HG03108 (cell line): ENCODE measurements around the gene CFC1B.
"Not testable (repeated sequence)": the region's sequence is repeated elsewhere in the genome, so short reads cannot be mapped to it uniquely, and the experiment has no call there.

Source experiments
- ATAC-seq: cut with Tn5 transposase; IDR thresholded peaks from one replicate; pipeline ENCODE4 v1.9.1; 2021; ENCODE audit warnings: moderate library complexity; ENCODE audit not compliant: unreplicated experiment

Gene CFC1B

DNA sequence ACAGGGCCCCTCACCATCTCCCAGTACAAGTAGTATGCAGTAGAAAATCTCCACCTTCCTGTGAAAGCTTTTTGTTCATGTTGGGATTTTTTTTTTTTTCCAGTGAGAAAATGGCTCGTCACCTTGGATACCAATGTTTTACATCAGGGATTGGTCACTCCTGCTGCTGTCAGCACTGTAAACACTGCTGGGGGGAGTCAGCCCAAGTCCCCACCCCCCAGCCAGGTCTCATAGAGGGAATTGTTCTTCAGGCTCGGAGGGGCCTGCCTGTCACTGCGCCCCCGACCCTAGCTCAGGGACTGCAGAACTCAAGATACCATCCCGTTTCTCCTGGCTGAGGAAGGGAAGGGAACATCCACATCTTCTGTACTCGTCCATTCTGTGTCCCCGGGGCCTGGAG lies at the start of gene CFC1B:
Gene CFC1B, plus strand, starts transcription at position 231 of the 400 bp plus-strand sequence. CDS start 263 bp downstream, outside the sequence.
- not testable (repeated sequence) for ATAC-seq

DNA sequence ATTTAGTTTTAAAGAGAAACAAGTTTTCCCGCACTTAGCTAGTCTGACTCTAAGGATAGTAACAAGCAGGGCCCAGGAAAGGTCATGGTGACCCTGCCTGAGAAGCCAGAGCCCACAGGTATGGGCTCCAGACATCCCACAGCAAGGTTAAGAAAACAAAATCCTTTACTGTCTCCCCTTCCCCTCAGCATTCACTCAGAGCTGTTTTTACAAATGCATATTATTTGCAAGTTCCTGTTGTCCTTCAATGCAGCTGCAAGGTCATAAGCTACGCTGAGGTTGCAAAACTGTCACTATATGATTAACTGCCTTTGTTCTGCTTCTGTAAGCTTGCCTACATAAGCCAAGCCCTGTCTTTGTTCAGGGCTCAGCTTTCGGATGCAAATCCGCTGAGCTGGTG lies 29.9 kb upstream of the CFC1B start:
- not testable (repeated sequence) for ATAC-seq

DNA sequence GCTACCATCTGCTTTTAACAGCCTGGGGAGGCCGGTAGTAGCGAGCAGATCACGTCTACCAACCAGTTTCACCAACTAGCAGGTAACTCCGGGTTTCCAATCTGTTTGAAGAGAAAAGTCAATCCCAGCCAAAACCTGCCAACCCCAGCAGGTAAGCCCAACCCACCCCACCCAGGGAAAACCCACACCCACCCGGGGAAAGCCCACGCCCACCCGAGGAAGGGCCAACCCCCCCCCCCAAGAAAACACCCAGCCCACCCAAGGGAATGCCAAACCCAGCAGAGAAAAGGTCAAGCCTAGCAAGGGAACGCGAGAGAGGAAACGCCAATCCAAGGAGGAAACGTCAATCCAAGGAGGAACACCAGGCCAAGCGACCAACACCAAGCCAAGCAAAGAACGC lies 11.8 kb upstream of the CFC1B start, which contains the start of gene POTEI:
Gene POTEI, minus strand, starts transcription at position 101 of the 400 bp plus-strand sequence. Its CDS starts 93 bp downstream, at position 8.
- not testable (repeated sequence) for ATAC-seq

DNA sequence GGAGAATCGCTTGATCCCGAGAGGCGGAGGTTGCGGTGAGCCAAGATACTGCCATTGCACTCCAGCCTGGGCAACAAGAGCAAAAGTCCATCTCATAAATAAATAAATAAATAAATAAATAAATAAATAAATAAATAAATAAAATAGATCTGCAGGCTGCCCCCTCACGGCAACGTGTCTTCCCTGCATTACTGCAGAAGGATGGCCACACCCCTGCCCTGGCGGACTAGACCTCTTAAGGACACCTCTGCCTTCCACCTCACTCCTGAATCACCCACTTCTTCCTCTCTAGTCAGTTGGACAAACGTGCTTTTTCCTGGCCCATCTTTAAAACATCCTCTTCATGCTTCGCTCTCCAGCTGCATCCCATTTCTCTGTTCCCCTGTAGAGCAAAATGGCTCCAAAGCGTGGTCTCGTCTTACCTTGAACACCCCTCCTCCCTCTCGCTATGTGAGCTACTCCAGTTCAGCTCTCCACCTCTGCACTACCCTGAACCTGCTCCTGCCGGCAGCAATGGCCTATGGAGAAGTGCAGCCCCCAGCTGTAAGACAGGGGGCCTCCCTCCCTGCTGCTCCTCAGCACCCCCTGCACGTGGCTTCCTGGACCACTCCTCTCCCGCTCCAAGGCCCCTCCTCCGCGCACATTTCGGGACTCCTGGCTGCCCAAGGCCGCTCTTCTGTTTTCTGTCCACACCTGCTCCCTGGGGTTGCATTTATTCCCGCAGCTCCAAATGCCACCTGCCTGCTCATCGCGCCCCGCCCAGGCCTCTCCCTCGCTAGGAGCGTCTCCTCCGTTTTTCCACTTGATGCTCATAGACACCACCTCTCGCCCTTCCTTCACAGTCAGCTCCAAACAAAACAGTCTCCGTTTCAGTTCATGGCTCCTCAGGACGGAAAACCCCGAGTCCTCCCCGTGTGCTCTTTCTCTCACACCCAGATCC lies 9.9 kb upstream of the CFC1B start:
- not testable (repeated sequence) for ATAC-seq

DNA sequence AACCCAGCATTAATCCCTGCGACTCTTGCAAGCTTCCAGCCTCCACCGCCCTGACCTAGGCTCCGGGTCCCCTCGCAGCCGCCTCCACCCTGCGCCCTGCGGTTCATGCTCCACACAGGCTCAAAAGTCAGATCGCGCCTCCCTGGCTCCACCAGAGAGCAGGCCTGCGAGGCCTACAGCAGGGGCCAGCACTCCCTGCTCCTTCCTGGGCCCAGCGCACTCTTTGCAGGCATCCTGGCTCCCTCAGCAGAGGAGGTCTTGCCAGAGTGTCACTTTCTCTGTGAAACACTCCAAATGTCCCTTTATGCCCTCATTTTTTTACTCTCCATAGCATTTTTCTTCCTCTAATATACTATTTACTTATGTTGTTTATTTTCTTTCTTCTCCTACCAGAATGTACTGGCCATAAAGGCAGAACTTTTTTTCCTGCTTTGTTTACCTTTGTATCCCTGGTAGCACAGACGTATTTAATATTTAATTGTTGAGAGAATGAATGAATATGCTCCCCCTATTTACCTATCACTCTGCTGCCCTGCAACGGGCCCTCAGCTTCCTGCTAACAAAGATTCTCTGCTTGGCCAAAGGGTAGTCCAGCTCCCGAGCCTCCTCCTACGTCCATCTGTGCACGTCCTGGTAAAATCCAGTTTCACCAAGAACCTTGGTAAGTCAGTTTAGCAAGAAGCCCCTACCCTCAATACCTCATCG lies 9.1 kb upstream of the CFC1B start:
- ATAC-seq, result not testable (repeated sequence)

DNA sequence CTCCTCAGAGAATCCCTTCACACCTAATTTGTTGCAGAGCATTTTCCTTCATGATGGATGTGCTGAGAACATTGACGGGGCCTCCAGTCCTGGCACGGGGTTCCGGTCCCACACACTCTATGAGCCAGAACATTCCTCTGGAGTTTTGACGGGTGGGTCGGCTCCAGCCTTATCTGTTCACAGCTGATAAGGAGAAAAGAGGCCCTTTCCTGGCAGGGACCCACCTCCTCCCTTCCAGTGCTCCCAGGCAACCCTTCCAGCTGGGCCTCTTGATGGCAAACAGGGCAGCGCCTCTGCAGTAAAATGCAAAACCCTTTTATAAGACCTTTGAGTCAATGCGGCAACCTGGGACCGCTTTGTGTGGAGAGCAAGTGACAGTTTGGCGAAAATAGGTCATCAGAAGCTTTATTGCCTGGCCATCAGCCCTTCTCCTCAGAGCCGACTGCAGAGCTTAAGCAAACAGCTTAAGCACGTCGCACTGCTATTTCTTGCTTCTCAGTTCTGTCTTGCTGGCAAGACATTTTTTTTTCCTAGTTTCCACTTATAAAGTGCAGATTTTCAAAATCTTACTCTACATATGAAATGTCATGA lies 2.4 kb upstream of the CFC1B start:
- ATAC-seq, result not testable (repeated sequence)

DNA sequence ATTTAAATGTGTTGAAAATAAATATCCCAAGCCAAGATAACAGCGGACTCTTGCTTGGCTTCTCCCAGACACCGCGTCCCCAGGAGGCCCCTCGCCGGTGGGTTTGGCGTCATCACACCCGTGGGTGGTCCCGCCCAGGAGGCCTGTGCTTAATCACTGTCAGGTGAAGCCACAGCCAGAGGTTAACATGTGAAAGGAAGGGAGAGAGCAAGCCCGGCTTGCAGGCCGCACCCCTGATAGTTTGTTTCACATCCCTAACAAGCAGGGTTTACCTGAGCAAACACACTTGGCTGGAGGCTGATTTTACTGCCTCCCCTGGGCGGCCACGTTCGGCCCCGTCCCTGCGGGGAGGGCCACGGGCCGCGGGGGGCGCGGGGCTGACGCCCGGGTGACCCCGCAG lies 1.4 kb downstream of the CFC1B start:
- ATAC-seq, result not testable (repeated sequence)

DNA sequence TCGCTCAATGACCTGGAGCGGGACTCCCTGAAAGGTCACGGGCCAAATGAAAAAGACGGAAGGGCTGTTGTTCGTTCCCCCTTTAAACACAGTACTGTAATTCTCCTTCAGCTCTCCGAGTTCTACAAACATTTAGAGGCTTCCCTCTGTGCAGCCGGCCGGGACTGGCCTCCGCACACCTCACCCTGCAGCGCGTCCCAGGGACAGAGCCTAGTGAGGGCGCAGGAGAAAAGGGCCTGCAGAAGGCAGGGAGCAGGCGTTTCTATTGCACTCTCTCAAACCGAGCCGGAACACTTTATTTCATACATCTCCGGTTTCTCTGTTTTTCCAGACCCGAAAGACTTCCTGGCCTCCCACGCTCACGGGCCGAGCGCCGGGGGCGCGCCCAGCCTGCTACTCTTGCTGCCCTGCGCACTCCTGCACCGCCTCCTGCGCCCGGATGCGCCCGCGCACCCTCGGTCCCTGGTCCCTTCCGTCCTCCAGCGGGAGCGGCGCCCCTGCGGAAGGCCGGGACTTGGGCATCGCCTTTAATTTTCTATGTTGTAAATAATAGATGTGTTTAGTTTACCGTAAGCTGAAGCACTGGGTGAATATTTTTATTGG lies 6.4 kb downstream of the CFC1B start:
- ATAC-seq, result not testable (repeated sequence)

DNA sequence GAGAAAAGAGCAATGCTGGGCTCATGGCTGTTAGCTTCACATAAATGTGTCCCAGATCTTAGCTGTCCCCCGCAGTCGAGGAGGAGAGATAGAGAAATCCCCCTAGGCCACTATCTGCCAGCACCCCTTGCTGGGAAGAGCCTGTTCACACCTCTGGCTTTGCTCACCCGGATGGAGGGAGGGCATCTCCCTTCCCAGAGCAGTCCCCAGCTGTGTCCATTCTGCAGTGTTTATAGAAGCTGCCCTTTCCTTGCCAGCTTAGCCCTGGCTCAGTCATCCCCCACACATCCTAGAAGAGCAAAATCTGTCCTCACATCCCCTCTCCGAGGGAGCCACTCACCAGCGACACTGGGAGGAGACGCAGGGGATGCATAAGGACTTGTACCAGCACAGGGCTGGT lies 8.5 kb downstream of the CFC1B start:
- ATAC-seq, result not testable (repeated sequence)

DNA sequence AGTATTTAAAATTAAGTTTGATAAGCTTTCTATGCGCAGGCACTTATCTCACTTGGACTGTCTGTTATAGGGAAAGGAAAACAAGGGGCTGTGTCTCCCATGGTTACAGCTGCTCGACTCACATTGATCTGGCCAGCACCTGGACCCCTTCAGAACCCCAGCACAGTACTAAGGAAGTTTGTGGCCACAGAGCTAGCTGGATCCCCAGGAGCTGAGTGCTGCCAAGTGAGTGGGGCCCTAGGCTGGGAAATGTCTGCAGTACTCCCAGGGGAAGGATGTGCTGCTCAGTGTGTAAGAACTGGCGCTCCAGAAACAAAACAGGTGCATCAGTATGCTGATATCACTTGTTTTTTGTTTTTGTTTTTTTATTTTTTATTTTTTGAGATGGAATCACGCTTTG lies 9.2 kb downstream of the CFC1B start:
- not testable (repeated sequence) for ATAC-seq

DNA sequence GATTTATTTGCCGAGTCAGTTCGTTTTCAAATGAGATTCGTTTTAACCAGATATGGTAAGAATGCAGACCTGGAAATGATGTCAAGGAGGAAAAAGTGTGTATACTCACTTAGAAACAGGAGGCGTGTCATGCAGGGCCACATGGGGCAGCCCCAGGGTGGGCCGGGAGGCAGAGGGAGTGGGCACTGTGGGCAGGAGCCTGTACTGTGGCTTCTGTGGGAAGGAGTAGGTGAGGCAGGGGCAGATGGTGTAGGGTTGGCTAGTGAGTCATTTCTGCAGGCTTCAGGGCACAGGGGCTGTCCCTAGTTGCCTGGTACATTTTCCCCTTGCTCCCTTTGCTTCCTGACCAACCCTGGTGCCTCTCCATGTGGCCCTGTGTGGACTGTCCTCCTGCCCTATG lies 10.2 kb downstream of the CFC1B start:
- peak; percentile 90 for ATAC-seq

DNA sequence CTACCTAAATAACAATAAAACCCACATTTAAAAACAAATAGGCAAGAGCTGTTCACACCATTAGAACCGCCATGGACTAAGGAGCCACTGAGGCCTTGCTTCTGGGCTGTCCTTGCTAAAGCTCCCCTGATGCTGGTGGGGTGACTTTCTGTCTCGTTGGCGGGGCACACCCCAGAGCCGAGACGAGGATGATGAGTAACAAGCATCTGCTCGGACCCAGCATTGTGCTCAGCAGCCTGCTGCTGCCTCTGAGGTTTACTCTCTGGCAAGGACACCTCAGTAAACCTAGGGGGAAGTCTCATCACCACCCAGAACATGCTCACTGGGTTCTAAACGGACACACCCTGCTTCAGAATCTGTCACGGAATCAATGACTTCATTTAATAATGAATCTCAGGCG lies 10.7 kb downstream of the CFC1B start:
- ATAC-seq, result not testable (repeated sequence)

DNA sequence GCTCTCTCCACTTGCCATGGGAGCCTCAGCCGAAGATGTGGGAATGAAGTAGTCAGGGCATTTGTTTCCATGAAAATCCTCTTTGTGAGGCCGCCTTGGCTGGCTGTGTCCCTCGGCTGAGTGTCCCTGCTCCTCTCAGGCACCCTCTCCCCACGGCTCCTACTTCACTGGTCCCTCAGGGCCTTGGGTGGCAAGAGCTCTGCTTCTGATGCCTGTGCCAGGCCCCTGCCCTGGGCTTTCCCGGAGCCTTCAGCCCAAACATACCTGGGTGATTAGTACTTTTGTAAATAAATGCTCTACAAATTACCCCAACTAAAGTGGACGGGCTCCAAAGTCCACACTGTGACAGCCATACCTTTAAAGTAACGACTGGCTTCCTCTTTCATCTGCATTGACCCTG lies 15.6 kb downstream of the CFC1B start:
- ATAC-seq, result not testable (repeated sequence)

DNA sequence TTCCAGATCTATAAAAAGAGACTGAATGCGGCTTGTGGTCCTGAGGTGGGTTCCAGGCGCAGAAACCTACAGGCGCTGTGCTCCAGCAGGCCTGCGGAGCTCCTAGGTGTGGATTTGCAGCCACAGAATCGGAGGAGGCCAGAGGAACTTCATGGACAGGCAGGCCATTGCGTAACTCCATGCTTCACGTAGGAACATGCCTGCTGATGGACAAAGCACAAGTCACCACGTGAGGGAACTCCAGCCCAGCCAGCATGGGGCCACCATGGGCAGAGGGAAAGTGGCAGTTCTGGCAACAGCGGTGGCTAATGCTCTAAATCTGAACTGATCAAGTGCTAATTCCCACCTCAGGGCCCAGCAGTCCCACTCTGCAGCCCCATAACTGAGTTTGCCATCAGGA lies 17.2 kb downstream of the CFC1B start:
- ATAC-seq, result not testable (repeated sequence)

DNA sequence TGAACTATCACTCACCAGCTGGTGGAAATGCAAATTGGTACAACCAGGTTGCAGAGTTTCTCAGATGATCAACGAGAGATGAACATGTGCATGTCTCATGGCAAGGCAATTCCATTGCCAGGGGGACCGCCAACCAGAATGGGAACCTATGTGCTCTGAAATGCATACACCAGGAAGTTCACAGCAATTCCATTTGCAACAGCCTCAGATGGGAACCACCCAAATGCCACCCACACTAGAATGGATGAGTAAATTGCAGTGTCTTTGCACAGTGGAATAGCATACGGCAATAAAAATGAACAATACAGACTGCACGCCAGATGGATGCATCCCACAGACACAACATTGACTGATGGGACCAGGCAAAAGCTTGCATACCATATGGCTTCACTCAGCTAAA lies 21.8 kb downstream of the CFC1B start:
- ATAC-seq, result not testable (repeated sequence)

DNA sequence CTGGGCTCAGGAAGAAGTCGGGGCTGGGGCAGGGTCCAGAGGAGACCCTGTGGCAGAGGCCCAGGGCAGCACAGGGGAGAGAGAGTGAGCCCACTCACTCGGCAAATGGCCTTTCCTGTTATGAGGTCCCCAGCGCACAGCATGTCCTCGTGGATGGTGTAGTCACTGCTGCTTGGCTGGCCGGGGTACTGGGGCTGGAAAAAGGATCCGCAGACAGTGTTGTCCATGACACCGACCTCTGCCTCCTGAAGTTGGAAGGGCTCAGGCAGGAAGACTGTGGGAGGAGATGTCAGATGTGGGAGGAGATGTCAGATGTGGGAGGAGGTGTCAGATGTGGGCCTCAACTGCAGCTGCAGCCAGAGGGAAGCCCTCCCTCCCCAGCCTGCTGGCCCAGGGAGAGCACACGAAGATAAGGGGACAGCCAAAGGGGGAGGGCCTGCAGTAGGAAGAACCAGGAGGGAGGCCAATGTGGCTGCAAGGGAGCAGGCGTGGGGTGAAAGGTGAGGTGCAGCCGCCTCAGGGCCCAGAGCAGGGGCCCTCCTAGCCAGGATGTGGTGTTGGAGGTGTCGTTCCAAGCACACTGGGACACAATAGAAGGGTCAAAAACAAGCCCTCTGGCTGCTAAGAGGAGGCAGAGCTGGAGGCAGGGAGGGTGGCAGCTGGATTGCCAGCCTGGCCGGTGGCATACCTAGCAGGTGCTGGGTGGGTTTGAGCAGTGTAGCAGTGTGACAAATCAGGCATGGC lies 22.9 kb downstream of the CFC1B start:
- not testable (repeated sequence) for ATAC-seq

DNA sequence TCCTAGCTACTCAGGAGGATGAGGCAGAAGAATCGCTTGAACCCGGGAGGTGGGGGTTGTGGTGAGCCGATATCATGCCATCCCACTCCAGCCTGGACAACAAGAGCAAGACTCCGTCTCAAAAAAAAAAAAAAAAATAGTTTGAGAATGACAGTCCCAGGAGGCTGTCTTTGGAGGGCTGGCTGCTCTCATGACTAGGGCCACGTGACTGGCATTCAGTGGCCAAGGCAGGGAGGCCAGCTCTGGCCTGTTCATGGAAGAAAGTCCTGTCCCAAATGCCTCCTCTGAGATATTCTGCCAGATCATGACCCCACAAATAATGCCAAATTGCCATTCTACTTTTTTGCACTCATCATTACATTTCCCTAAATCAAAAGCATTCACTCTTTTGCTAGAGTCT lies 24.0 kb downstream of the CFC1B start:
- ATAC-seq, result not testable (repeated sequence)

DNA sequence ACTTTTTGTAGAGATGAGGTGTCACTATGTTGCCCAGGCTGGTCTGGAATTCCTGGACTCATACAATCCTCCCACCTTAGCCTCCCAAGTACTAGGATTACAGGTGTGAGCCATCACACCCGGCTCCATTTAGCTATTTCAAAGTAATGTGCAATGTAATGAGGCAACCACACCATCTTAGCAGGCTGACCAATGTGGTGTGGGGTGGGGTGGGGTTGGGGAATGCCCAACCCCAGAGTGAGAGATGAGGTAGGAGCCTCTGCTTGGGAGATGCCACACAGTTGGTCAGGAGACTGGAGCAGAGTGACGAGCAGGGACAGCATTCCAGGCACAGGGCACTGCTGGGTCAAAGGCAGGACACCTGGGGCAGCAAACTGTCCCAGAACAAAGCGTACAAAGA lies 27.4 kb downstream of the CFC1B start:
- ATAC-seq, result not testable (repeated sequence)

DNA sequence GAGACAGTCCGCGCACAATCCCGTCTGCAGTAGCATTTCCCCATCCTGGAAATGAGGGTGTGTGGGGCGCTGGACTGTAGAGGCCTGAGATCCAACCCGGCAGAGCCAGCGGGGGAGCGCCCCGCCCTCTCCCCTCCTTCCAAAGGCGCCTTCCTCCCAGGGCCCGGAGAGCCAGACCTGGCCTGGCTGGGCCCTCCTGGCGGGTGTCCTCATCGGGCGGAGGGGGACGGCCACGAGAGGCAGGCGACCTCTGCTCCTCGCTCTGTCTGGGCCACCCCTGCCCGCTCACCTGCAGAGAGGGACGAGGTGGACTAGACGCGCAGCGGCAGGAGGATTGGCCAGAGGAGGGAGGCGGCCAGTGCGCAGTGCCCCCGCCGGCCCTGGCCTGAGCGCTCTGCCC lies 28.5 kb downstream of the CFC1B start:
- ATAC-seq, result not testable (repeated sequence)

DNA sequence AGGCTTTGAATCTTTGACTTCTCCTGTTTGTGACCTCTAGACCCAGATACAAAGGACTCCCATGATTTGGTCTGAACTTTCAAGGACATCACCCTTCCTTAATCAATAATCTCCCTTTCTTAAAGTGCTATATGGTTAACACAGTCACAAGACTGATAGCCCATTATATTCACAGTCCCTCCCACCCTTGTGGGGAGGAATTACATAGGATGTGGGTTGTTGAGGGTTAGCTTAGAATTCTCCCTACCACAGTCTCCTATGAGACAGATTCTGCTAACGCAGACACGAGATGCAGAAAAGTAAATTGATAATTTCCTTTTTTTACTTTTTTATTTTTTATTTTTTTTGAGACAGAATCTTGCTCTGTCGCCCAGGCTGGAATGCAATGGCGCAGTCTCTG lies 33.2 kb downstream of the CFC1B start:
- ATAC-seq, result not testable (repeated sequence)
